ENCODE data around the gene CD200. TPM values are rescaled to one million over a fixed set of nuclear protein-coding genes. Genes with fewer than 3 reads are reported as not detected.
A peak's percentile ranks its signal among the peaks of the same experiment; 100 is the strongest.
"Not testable (repeated sequence)": the region's sequence is repeated elsewhere in the genome, so short reads cannot be mapped to it uniquely, and the experiment has no call there.

The CD200 gene
- total and polyA plus RNA-seq, 2 experiments from 2014 or later: 51.9 to 65.0 TPM

GRCh38 chr3:112377568-112378071 lies 44.7 kb downstream of the CD200 start (continued):
- TF ChIP-seq ZNF462 (CRISPR knock-in tag; IDR thresholded peaks at IDR 0.05) (no peak), CREB1 (CRISPR knock-in tag; IDR thresholded peaks at IDR 0.05; ENCODE audit: low read depth) (no peak), JUNB (IDR thresholded peaks at IDR 0.05; ENCODE audit: unreplicated experiment) (no peak)

- not testable (repeated sequence) for H3K79me2 ChIP-seq (replicated peaks; ENCODE audit: insufficient read depth); H3K4me3 ChIP-seq; H3K36me3 Mint-ChIP-seq (ENCODE audit: low read depth); ATAC-seq; H3K36me3 ChIP-seq (ENCODE audit: insufficient read depth); H3K27ac ChIP-seq (ENCODE audit: low read depth); H3K27ac Mint-ChIP-seq; H3K27me3 ChIP-seq (ENCODE audit: insufficient read depth); H4K20me1 ChIP-seq (replicated peaks; ENCODE audit: insufficient read depth); DNase-seq (ENCODE audit: low spot score); H3F3A ChIP-seq (replicated peaks; ENCODE audit: low read depth); H3K4me3 Mint-ChIP-seq; H3K27me3 Mint-ChIP-seq (ENCODE audit: insufficient read depth, low read depth, poor library complexity); H3K9me3 Mint-ChIP-seq
- H2AFZ ChIP-seq: peak overlapping the region; percentile 21; the same call in 1 of the 2 replicates
- H3K4me1 Mint-ChIP-seq: peaks cover 23% of the 10 kb centered on the region
- peaks cover 24% of the 10 kb centered on the region for H3K4me1 ChIP-seq (ENCODE audit: insufficient read depth)
- H3K4me2 ChIP-seq: 0 out of 2 replicates have a peak overlapping the region, but pooled peaks have one; percentile 5
- peaks cover 15% of the 10 kb centered on the region for H3K9me2 ChIP-seq (ENCODE audit: insufficient read depth)
These were observed 45.4 kb downstream of the CD200 start for GRCh38 chr3:112378347-112378746.
